Fibroblast of skin of right biceps (primary cell): ENCODE measurements around the gene NUDT5.
"Not testable (repeated sequence)": the region's sequence is repeated elsewhere in the genome, so short reads cannot be mapped to it uniquely, and the experiment has no call there.

Source experiments
- DNase-seq: peaks from one replicate; pipeline ENCODE4 v3.0.0-alpha.2; 2013

Gene NUDT5

GRCh38 chr10:12195603-12196506 is at the start of gene NUDT5, which contains the start of gene CDC123:
Gene NUDT5, minus strand, starts transcription at chr10:12195891. Its CDS starts 9,600 bp downstream, at chr10:12186291.
Gene CDC123, plus strand, starts transcription at chr10:12196188. Its CDS starts 58 bp downstream, at chr10:12196246.
- DNase-seq = peak; percentile 90

DNA sequence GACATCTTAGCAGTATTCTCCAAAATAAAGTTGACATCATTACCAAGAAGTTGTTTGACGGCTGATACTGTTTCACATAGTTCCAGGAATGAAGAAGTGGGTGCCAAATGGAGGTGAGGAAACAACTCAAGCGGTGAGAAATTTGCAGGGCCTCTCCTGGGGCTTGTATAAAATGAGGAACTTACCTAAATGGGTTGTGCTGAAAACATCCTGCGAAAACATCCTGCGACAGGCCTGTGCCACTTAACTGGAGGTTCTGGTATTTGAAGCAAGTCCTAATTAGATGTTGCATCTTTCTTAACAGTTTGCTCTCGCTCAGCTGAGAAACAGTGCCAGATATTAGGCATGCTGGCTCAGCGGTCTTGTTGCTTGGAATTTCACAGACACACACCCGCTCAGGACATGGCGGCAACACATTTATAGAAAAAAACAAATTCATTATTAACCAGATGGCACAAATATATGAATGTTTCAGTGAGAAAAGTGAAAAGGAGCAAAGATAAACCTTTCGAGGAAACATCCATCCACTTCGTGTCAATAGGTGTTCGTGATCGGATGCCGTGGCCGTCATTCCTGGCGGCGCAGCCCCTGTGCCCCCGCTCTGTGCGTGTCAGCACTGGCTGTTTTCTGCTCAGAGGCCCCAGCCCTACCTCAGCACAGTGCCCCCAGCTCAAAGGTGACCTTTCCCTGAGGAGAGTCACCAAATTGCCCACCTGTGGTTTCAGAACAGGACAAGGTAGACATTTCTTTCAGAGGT is 48.4 kb upstream of the NUDT5 start:
- DNase-seq = no peak

DNA sequence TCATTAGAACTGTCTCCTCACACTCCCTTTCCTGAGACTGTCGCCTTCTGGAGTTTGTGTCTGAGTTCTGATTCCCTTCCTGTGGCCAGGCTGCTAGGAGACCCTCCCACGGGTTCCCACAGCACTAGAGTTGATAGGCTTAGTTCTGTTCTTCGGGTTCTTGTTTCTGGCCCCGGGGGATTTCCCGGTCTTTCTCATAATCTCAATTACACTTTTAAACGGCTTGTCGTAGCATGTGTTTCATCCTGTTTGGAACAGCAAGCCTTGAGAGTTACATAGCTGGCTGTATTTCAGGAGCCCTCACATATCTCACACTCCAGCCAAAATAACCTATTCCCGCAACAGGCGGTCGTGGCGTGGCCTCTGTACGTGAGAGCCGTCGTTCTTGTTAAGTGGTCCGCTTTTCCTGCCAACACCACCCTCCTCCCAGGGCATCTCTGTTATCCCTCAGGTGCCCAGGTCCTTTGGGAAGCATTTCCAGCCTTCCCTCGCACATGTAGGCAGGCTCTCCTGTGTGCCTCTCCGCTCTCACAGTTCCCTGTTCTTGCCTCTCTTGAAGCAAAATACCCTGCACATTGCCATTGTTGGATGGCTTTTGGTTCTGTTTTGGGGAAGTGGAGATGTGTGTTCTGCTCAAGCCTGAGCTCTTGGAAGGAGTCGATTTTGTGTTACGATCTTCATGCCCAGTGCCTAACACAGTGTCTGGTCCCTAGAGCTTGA is 46.3 kb upstream of the NUDT5 start:
- DNase-seq = no peak

DNA sequence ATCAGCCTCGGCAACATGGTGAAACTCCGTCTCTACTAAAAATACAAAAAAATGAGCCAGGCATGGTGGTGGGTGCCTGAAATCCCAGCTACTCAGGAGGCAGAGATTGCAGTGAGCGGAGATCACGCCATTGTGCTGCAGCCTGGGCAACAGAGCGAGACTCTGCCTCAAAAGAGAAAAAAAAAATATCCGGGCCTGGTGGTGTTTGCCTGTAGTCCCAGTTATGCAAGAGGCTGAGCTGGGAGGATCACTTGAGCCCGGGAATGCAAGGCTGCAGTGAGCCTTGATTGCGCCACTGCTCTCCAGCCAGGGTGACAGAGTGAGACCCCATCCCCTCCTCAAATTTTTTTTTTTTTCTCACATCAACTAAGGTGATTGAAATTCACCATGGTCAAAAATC is 43.1 kb upstream of the NUDT5 start:
- no peak for DNase-seq

GRCh38 chr10:12237265-12238220 is 41.9 kb upstream of the NUDT5 start:
- no peak for DNase-seq

DNA sequence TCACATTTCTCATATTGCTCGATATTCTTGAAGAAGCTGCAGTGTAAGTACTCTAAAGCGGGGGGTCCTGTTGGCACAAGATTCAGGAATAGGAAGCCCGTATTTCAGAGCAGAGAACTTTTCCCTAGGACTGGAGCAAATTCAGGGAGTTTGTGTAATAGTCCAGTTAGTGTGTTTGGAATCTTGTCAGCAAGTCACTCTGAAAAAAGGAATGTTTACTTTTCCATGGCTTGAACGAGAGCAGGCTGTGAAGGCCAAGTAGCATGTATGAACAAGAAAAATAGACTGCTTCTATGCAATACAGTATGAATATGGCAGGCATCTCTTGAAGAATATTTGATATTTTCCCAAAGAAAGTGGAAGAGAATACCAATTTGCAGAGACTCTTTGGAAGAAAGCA is 40.1 kb upstream of the NUDT5 start:
- no peak for DNase-seq

- DNase-seq = no peak
Measured at GRCh38 chr10:12235116-12235694, 39.5 kb upstream of the NUDT5 start.

DNA sequence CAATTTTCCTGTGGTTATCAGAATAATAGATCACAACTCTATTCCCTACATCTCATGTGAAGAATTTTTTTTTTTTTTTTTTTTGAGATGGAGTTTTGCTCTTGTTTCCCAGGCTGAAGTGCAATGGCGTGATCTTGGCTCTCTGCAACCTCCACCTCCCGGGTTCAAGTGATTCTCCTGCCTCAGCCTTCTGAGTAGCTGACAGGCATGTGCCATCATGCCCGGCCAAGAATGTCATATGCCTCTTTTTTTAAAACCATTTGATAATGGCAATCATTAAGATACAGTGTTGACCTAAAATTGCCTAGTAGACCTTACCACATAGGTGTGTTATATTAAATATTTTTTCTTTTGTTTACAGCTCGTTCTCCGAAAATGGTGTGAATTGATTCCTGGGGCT is 39.0 kb upstream of the NUDT5 start:
- DNase-seq = not testable (repeated sequence)

GRCh38 chr10:12228851-12229250 is 33.2 kb upstream of the NUDT5 start:
- no peak for DNase-seq

DNA sequence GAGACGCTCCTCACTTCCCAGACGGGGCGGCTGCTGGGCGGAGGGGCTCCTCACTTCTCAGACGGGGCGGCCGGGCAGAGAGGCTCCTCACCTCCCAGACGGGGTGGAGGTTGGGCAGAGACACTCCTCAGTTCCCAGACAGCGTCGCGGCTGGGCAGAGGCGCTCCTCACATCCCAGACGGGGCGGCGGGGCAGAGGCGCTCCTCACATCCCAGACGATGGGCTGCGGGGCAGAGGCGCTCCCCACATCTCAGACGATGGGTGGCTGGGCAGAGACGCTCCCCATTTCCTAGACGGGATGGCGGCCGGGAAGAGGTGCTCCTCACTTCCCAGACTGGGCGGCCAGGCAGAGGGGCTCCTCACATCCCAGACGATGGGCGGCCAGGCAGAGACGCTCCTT is 30.7 kb upstream of the NUDT5 start:
- not testable (repeated sequence) for DNase-seq

DNA sequence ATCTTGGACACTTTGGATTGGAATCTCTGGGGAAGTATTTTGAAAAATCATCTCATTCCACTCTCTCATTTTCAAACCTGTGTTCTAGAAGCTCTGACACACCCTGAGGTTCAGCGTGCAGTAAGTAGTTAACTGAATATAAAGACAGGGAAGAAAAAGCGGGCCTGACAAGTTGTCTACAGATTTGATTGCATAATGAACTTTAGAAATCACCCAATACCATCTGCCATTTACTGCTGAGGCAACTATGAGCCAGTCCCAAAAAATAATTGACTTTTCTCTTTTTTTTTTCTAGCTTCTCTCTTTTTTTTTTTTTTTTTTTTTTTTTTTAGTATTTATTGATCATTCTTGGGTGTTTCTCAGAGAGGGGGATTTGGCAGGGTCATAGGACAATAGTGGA is 29.8 kb upstream of the NUDT5 start:
- DNase-seq = no peak

DNA sequence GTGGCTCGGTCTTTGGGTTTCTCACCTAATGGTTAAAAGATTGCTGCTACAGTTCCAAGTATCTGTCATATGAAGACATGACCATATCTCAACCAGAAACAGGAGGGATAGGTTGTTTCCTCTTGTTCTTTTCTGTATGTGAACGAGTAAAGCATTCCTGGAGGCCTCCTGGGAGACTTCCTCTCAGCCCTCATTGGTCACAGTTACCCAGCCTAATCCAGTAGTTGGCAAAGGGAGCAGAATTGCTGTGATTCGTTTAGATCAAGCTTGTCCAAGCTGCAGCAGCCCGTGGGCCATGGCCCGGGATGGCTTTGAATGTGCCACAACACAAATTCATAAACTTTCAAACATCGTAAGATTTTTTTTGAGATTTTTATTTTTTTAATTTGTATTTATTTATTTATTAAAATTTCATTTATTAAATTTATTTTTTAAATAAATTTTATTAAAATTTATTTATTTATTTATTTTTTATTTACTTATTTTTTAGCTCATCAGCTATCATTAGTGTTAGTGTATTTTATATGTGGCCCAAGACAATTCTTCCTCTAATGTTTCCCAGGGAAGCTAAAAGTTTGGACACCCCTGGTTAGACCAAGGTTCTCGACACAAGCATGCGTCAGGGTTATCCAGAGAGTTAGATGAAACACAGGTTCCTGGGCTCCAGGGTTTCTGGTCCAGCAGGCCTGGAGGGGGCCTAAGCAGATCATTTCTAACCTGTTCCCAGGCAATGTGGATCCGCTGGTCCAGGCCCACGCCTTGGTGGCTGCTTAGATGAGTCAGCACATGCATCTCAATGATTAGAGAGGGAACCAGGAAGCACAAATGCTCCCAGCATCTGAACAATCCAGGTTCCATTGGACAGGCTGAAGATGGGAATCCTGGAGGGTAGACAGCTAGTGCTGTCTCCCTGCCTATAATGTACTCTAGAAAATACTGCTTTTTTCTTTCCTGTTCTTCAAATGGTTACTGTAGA is 25.9 kb upstream of the NUDT5 start:
- DNase-seq = peak; percentile 31

- DNase-seq = no peak
Measured at GRCh38 chr10:12218991-12219390, 23.3 kb upstream of the NUDT5 start.

DNA sequence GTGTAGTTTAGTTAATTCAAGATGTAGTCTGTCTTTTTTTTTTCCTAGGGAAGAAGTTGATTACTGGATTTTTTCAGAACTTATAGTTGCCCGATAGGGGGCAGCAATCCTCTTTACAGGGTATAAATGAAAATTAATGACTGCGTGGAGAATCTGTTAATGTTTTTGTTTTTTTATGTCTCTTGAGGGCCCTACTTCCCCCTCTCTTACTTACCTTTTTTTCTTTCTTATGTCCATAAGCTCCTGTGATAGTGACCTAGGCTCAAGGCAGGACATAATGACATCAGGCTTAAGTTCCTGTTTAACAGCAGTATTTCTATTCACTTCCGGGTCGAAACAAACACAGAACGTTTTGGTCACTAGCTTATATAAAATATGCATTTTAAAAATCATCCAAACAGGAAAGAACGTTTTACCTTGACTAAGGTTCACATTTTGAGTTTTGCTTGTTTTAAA is 19.1 kb upstream of the NUDT5 start:
- peak; percentile 66 for DNase-seq

GRCh38 chr10:12214093-12214492 is 18.4 kb upstream of the NUDT5 start:
- no peak for DNase-seq

- DNase-seq = no peak
Measured at GRCh38 chr10:12213621-12214020, 17.9 kb upstream of the NUDT5 start.

DNA sequence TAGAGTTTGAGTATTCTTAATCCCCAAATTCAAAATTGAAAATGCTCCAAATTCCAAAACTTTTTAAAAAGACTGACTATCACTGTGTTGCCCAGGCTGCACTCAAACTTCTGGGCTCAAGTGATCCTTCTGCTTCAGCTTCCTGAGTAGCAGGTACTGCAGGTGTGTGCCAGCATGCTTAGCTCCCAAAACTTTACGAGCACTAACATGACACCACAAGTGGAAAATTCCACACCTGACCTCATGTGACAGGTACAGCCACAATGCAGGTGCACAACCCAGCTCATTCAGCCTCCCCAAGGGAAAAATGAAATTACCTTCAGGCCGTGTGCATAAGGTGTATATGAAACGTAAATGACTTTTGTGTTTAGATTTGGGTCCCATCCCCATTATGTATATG is 16.8 kb upstream of the NUDT5 start:
- DNase-seq = no peak

- no peak for DNase-seq
Measured at GRCh38 chr10:12208460-12208859, 12.8 kb upstream of the NUDT5 start.

DNA sequence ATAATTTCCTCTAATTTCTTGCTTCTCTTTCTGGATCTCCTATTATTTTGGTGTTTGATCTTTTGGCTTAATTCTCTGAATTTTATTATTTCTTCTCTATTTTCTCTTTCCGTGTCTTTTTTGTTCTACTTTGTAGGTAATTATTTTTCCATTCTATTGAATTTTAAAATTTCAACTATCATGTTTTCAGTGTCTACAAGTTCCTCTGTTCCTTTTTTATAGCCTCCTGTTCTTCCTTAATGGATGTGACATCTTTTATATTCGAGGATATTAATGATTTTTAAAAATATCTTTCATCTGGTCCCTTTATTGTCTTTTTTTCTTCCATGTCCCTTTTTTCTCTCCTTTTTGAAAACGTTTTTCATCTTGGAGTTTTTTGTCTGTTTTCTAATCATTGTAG is 11.4 kb upstream of the NUDT5 start:
- DNase-seq = no peak

- DNase-seq = no peak
Measured at GRCh38 chr10:12205082-12205481, 9.4 kb upstream of the NUDT5 start.
